ENCODE results near the gene GK. TPM values are rescaled to one million over a fixed set of nuclear protein-coding genes. Genes with fewer than 3 reads are reported as not detected.

GK gene
- 12.8 TPM for total RNA-seq

DNA sequence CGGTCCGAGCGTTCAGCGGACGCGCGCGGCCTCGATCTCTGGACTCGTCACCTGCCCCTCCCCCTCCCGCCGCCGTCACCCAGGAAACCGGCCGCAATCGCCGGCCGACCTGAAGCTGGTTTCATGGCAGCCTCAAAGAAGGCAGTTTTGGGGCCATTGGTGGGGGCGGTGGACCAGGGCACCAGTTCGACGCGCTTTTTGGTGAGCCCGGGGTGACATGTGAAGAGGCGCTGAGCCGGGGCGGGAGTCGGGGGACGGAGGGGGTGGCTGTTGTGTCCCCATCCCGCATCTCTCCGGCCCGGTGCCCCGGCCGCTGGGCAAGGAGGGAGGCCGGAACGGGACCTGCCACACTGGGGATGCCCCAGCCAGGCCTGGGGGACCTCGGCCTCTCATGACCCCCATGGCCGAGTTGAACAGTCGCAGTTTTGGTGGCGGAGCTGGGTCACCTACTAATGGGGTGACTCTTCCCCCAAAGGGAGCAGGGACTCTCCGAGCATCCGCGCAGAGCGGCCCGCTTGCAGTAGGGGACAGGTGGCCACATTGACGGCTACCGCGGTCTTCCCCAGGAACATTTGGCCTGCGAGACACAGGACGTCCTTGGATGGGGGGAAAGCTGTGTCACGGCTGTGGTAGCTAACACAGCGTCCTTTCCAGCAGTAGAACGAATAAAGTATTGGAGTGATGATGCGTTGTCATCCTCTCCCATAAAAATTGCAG, at the start of gene GK:
TSS of gene GK (plus strand) at position 9 of the 717 bp plus-strand sequence. CDS start at position 124, 115 bp downstream.

Other genes starting within 250 kb of the GK start
- 1.8 TPM for gene TASL, start 75.7 kb upstream of the GK start, total RNA-seq
- 35.6 TPM for gene TAB3, start 235.8 kb downstream of the GK start, total RNA-seq